Stimulated activated CD8-positive, alpha-beta memory T cell treated with anti-CD3 and anti-CD28 coated beads, Interleukin-2, amount 100 ng/mL, for 1 hour (primary cell): ENCODE measurements around the gene PROM1.

Experiments used
- DNase-seq, 2 donors: peaks; one replicate each; pipeline ENCODE4 v3.0.0-alpha.2; 2020; ENCODE audit warnings: low read depth in 2 of 2

Gene PROM1

GRCh38 chr4:15944895-15945294, 138.9 kb downstream of the PROM1 start:
- no peak for DNase-seq

DNA sequence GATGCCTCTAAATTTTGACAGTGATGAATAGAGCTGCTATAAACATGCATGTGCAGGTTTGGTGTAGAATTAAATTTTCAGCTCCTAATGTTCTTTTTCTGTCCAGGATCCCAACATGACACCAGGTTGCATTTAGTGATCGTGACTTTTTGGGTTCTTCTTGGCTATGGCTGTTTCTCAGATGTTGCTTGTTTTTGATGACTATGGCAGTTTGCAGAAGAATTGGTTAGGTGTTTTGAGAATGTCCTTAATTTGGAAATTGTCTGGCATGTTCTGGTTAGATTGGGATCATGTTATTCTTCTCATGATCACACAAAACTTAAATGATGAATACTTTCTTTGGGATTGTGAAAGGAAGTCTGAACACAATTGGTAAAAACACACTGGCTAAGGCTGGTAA, 141.5 kb downstream of the PROM1 start:
- DNase-seq, result no peak

GRCh38 chr4:15938640-15939039, 145.2 kb downstream of the PROM1 start, which contains the start of gene FGFBP1:
TSS of gene FGFBP1 (minus strand) at chr4:15938740. CDS start at chr4:15936632, 2,108 bp downstream.
- no peak for DNase-seq

DNA sequence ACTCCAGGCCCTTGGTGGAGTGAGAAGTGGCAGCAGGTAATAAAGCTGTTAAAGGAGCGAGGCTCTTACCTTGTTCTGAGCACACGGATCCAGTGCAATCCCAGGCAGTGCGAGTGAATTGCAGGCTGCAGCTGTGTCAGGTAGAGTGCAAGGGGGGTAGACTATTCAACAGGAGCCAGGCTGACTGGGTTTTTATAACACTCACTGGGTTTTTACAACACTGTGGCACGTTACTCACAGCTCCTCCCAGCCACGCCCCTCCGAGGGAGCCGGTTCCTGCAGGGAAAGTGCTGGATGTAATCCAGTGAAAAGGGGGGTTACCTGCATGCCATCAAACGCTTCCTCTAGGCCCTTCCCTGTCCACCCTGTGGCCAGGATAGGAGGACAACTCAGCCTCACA, 145.6 kb downstream of the PROM1 start:
- no peak for DNase-seq

- DNase-seq, result no peak
Measured at GRCh38 chr4:15936495-15936894, 147.3 kb downstream of the PROM1 start.

DNA sequence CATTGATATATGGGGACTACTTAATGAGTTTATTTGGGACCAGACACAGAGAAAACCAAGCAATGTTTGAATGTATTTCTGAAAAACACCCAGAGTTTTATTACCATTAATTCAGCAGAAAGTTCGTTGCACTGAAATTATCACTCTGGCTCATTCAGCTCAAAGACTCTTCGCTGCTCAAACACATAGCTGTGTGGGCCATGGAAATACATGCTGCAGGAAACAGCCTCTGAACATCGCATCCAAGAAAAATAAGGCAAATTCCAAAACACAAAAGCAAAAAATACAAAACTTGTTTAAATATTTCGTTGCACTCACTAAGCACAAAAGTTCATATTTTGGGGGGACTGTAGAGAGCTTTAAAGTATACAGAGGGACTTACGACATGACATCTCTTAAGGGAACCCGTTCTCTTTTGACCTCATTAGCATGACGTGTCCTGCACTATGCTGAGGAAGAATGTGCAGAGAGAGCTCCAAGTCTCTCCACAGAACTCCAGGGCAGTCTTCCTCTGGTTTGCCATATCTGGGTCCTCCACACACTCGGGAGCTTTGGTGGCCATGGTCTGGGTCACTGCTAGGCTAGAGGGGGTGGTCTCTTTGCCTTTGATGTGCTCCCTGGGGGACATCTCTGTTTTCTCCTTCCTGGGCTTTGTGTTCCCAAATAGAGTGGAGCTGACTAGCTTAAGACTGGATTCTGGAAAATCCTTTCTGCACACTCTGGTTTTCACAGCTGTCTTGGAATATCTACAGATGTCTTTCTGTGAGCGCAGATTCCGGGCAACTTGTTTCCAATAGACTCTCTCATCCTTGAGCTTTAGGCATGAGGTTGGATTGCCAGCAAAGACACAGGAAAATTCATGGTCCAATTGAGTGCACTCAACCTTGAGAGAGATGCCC, 148.1 kb downstream of the PROM1 start:
- DNase-seq, result no peak

- no peak for DNase-seq
Measured at GRCh38 chr4:15934259-15934658, 149.6 kb downstream of the PROM1 start.

DNA sequence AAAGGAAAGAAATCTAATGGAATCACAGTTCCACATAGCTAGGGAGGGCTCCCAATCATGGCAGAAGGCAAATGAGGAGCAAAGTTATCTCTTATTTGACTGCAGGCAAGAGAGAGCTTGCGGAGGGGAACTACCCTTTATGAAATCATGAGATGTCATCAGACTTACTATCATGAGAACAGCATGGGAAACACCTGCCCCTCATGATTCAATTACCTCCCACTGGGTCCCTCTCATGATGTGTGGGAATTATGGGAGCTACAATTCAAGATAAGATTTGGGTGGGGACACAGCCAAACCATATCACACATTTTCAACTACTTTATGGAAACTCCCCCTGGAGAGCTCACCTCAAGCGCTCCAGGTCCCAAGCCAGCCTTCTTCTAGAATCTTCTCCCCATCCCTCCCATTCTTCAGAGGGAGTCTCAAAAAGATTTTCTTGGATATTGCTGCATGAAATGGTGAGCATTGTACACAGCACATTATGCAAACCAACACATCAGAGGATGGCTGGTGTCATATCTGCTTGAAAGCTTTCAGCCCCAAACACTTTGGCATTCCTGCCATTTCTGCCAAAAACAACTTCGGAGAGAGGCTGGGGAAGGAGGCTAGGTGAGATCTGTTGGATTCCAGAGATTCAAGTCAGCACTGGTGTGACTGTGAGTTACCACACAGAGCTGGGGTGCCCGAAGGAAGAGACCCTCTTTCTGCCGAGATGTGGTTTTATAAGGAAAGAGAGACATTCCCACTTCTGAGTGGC, 152.2 kb downstream of the PROM1 start:
- no peak for DNase-seq

- no peak for DNase-seq
Measured at GRCh38 chr4:15930314-15930713, 153.5 kb downstream of the PROM1 start.

DNA sequence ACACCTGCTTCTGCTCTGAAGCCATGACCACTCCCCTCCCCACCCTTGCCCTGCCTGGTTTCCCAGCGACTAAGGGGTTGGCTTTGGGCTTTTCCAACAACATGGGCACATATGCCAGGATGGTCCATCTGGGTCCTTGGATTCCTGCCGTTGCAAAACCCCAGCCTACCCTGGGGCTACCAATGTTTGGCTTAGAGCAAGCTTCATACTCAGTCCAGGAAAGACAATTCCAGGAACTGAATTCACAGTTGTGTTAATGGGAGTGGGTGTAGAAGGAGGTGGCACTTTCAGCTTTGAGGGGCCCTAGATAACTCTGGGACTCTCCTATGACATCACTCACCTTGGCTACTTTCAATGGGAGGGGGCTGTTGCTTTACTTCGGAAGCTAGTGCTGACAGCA, 154.3 kb downstream of the PROM1 start:
- DNase-seq, result no peak

DNA sequence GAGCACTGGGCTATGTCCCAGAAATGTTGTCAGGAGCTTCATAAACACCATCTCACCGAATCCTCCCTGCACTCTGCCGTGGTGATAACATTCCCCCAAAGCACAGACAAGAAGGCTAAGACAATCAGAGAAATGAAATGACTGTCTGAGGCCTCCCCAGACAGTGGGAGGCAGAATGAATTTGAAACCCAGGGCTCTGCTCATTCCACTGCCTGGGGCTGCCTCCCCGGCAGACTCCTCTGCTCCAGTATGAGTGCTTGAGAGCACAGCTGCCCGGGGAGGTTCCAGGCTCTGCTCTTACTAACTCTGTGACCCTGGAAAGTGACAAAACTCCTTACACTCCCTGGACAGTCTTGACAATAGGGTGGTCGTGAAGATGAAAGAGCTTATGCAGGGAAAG, 154.9 kb downstream of the PROM1 start:
- no peak for DNase-seq

DNA sequence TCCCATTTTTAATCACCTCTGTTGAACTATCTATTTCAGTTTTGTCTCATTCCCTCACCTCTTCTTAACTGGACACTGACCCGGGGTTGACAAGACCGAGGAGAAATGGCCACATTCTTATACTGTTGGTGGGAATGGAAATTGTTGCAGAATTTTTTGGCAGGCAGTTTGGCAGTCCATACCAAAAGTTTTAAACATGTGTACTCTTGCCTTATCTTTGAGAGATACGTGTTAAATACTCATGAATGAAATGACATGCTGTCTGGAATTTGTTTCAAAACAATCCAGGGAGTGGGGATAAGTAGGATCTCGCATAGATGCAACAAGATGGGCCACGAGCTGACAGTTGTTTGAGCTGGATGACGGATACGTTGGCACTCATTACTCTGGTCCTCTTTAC, 157.3 kb downstream of the PROM1 start:
- DNase-seq, result no peak

GRCh38 chr4:15925830-15926229, 158.0 kb downstream of the PROM1 start:
- DNase-seq, result no peak

DNA sequence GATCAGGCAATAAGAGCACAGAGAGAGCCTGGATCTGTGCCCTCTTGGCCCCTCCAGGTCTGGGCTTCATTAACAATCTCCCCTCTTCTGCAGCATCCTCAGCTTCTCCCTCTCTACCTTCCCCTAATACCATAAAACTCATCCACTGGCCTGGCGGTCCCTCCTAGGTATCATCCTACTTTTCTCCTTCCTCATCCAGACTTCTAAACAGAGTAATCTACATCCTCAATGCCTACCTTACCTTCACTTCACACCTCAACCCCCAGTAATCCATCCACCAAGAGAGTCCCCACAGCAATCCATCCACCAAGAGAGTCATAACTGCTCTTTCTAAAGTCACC, 162.3 kb downstream of the PROM1 start:
- DNase-seq, result no peak

- no peak for DNase-seq
Measured at GRCh38 chr4:15920723-15921591, 162.9 kb downstream of the PROM1 start.

DNA sequence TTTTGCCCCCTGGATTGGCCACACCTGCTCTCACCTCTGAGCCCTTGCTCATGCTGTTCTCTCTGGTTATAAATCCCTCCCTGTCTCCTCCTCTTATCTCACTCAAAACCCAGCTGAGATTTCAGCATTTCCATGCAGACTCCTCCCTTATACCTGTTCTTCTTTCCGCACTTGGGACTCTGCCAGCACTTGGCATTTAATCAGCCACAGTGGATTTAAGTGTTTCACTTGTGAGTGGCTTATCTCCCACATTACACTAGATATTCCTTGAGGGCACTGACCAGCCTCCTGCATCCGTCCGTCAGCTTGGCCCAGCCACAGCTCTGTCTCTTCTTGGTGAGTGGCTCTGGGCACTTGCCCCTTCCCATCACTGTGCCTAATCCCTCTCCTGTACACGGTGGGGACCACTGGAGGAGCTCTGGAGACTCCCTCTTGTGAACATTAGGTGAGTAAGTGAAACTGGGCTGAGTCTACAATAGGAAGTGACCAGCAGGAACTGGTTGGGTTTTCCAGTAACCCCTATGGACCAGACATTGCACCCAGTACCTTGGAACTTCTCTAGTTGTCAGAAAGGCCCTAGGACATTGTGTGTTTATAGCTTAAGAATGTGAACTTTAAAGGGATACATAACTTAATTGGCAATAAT, 165.2 kb downstream of the PROM1 start:
- no peak for DNase-seq
